ENCODE results near the gene DYNC2I2.

DYNC2I2 gene

DNA sequence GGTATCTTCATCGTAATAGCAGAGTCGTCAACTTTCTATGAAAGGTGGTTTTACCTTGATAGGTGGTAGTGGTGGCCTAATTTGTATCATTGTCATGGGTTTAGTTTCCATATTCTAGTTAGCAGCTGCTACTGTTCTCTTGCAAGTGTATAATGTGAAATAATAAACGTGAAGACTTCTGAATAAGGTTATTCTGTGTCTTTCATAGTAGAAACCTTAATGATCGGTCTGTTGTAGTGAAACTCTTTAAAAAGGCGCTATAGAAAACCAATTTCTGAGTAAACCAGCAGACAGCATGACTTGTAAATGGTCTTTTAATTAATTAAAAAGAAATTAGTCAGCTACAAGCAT, 34.0 kb upstream of the DYNC2I2 start:
- Histone ChIP-seq H3K4me3 (ENCODE audit: control insufficient read depth in 1 of 7, extremely low read depth in 1 of 7, insufficient read depth in 4 of 7, low read depth in 2 of 7, low read length in 6 of 7) (peak overlapping the region; percentile 65 to 100 (median 85)), H3K27me3 (replicated peaks in 2 of 5; ENCODE audit: control insufficient read depth in 4 of 5, insufficient read depth in 5 of 5, low read length in 4 of 5) (no peaks in the 10 kb centered on the region), H3K36me3 (ENCODE audit: control insufficient read depth in 4 of 4, insufficient read depth in 4 of 4, low read length in 3 of 4) (peaks cover 10 to 35% (median 24%) of the 10 kb centered on the region in 4 experiments), H3K27ac (ENCODE audit: insufficient read depth in 1 of 2, low read depth in 1 of 2, low read length in 2 of 2, poor library complexity in 1 of 2, severe bottlenecking in 2 of 2) (peak overlapping the region; percentile 59 to 88), H3K4me1 (ENCODE audit: control extremely low read depth in 1 of 4, control insufficient read depth in 4 of 4, insufficient read depth in 4 of 4, low read length in 3 of 4) (peaks cover 14 to 45% (median 41%) of the 10 kb centered on the region in 4 experiments), H3K9me3 (ENCODE audit: control extremely low read depth in 1 of 5, control insufficient read depth in 4 of 5, insufficient read depth in 2 of 5, low read depth in 1 of 5, low read length in 4 of 5) (no peaks in the 10 kb centered on the region)
- WGBS (ENCODE audit: insufficient coverage): 33% methylated on average over 3 of the region's 5 CpGs
- ChIA-PET POLR2A (no interaction called here), CTCF (interaction anchor here (0.8 to 2.2 kb wide), 4 partner anchors 10 to 80 kb away, joined by 3 to 10 read pairs (median 4); partner anchors contain the start of gene PKN3)
- DNase-seq: no peak

DNA sequence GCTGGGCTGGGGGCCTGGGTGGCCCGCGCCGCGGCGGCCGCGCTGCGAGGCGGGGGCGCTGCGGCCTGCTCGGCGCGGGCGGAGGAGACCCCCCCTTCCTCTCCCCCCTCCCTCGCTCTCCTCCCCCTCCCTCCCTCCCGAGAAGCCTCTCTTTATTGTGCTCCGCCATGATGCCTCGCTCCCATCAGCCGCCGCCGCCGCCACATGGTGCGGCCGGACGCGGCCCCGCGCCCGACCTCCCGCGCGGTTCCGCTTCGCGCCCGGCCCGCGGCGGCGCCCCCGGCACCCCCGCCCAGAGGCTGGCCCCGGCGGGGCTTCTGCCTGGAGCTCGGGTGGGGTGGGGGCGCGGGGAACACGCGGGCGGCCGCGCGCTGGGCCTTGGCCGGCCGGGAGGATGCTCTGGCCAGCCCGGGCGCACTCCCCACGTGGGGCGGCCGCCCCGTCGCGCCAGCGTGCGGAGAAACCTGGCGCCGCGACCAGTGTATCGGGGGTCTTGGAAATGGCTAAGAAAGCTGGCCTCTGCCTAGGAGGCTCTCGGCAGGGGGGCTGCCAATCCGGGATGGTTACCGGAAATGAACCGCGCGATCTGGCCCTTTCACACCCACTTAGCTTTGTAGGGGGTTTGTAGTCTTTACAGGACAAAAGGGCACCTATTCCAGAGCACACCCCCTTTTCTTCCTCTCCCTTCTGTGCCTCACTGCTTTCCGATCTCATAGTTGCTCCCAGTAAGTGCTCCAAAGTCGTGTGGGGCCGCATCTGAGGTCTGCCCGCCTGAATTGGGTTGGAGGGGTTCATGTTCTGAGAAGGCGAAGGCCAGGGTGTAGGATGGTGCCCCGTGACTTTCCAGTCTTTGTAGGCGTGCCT, 33.4 kb upstream of the DYNC2I2 start:
- 0% methylated on average over 45 of the region's 83 CpGs for WGBS (ENCODE audit: insufficient coverage)
- Histone ChIP-seq H3K4me1 (ENCODE audit: control extremely low read depth in 1 of 4, control insufficient read depth in 4 of 4, insufficient read depth in 4 of 4, low read length in 3 of 4) (peaks cover 16 to 51% (median 47%) of the 10 kb centered on the region in 4 experiments), H3K36me3 (ENCODE audit: control insufficient read depth in 4 of 4, insufficient read depth in 4 of 4, low read length in 3 of 4) (peaks cover 8 to 33% (median 23%) of the 10 kb centered on the region in 4 experiments), H3K27me3 (replicated peaks in 2 of 5; ENCODE audit: control insufficient read depth in 4 of 5, insufficient read depth in 5 of 5, low read length in 4 of 5) (no peaks in the 10 kb centered on the region), H3K9me3 (ENCODE audit: control extremely low read depth in 1 of 5, control insufficient read depth in 4 of 5, insufficient read depth in 2 of 5, low read depth in 1 of 5, low read length in 4 of 5) (no peaks in the 10 kb centered on the region), H3K4me3 (ENCODE audit: control insufficient read depth in 1 of 7, extremely low read depth in 1 of 7, insufficient read depth in 4 of 7, low read depth in 2 of 7, low read length in 6 of 7) (peak overlapping the region; percentile 65 to 100 (median 85)), H3K27ac (ENCODE audit: insufficient read depth in 1 of 2, low read depth in 1 of 2, low read length in 2 of 2, poor library complexity in 1 of 2, severe bottlenecking in 2 of 2) (peak overlapping the region; percentile 59 to 88)
- ChIA-PET POLR2A (no interaction called here), CTCF (interaction anchor here (0.8 to 1.2 kb wide), 3 partner anchors 12 to 20 kb away, joined by 3 to 4 read pairs (median 3); partner anchors contain the start of gene PKN3)
- peak; percentile 61 to 79 (median 75) for DNase-seq

DNA sequence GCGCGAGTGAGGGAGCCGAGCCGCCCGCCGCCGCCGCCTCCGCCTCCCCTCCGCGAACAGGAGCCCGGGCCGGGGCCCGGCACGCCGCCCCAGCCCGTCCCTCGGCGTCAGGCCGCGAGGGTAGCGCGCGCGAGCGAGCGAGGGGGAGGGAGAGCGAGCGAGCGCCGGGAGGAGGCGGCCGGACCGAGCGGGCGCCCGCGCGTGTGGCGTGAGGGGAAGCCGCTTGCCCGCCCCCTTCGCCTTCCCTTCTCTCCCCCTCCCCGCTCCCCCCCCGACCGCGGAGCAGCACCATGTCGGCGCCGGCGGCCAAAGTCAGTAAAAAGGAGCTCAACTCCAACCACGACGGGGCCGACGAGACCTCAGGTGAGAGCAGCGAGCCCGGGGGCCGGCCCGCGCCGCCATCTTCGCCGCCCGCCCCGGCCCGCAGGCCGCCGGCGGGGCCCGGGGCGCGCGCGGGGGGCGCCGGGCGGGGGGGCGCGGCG, 32.7 kb upstream of the DYNC2I2 start:
- Histone ChIP-seq H3K9me3 (ENCODE audit: control extremely low read depth in 1 of 5, control insufficient read depth in 4 of 5, insufficient read depth in 2 of 5, low read depth in 1 of 5, low read length in 4 of 5) (no peaks in the 10 kb centered on the region), H3K4me1 (ENCODE audit: control extremely low read depth in 1 of 4, control insufficient read depth in 4 of 4, insufficient read depth in 4 of 4, low read length in 3 of 4) (peaks cover 21 to 58% (median 54%) of the 10 kb centered on the region in 4 experiments), H3K4me3 (ENCODE audit: control insufficient read depth in 1 of 7, extremely low read depth in 1 of 7, insufficient read depth in 4 of 7, low read depth in 2 of 7, low read length in 6 of 7) (peak overlapping the region; percentile 57 to 90 (median 69)), H3K27me3 (replicated peaks in 2 of 5; ENCODE audit: control insufficient read depth in 4 of 5, insufficient read depth in 5 of 5, low read length in 4 of 5) (no peaks in the 10 kb centered on the region), H3K36me3 (ENCODE audit: control insufficient read depth in 4 of 4, insufficient read depth in 4 of 4, low read length in 3 of 4) (peaks cover 8 to 31% (median 20%) of the 10 kb centered on the region in 4 experiments), H3K27ac (ENCODE audit: insufficient read depth in 1 of 2, low read depth in 1 of 2, low read length in 2 of 2, poor library complexity in 1 of 2, severe bottlenecking in 2 of 2) (peak overlapping the region; percentile 33 to 79)
- DNase-seq: peak; percentile 50 to 77 (median 64)
- ChIA-PET CTCF (interaction anchor here (1.0 kb wide), 1 partner anchor 17 kb away, joined by 3 read pairs; no protein-coding TSS in a partner anchor), POLR2A (no interaction called here)
- WGBS (ENCODE audit: insufficient coverage): 0% methylated on average over 35 of the region's 80 CpGs

DNA sequence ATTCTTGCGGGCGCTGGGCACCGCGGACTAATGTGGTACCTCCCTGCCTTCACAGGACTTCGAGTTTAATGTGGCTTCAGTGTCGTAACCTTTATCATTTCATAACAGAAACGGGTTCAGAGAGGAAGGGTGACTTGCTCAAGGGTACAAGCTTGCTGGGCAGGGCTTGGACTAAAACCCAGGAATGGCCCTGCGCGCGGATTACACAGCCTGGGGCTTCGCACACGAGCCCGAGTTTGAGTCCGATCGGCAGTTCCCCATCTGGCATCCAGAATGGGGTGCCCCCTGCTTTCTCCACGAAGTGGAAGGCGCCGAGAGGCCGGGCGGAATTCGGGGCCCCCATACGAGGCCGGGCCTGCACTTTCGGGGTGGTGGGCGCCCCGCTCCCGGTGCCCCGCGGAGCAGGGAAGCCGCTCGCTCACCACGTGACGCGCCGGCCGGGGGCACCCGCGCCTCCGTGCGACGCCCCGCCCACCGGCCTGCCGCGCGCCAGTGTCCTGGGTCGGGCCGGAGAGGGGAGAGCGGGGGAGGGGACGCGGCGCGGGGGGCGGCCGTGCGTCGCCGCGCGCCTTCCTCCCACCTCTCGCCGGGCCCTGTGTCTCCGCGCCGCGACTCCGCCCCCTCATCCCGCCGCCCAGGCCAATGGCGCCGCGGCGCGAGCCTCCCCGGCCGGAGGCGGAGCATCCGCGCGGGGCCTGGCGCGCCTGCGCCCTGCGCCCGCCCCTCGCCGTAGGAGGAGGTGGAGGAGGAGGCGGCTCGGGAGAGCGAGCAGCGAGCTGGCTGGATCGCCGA, 32.0 kb upstream of the DYNC2I2 start, which contains the start of gene SET:
Gene SET, plus strand, starts transcription at position 722 of the 792 bp plus-strand sequence. CDS start 361 bp downstream, outside the sequence.
- POLR2A ChIA-PET: interaction anchor here (0.6 kb wide), 2 partner anchors 13 to 1722 kb away, joined by 3 read pairs; partner anchors contain the start of gene PKN3
- Histone ChIP-seq H3K4me3 (ENCODE audit: control insufficient read depth in 1 of 7, extremely low read depth in 1 of 7, insufficient read depth in 4 of 7, low read depth in 2 of 7, low read length in 6 of 7) (peak within 1 kb of the TSS; percentile 69 to 100 (median 85)), H3K4me1 (ENCODE audit: control extremely low read depth in 1 of 4, control insufficient read depth in 4 of 4, insufficient read depth in 4 of 4, low read length in 3 of 4) (peaks cover 21 to 62% (median 56%) of the 10 kb centered on the region in 4 experiments), H3K9me3 (ENCODE audit: control extremely low read depth in 1 of 5, control insufficient read depth in 4 of 5, insufficient read depth in 2 of 5, low read depth in 1 of 5, low read length in 4 of 5) (no peaks in the 10 kb centered on the region), H3K36me3 (ENCODE audit: control insufficient read depth in 4 of 4, insufficient read depth in 4 of 4, low read length in 3 of 4) (peaks cover 8 to 26% (median 15%) of the 10 kb centered on the region in 4 experiments), H3K27ac (ENCODE audit: insufficient read depth in 1 of 2, low read depth in 1 of 2, low read length in 2 of 2, poor library complexity in 1 of 2, severe bottlenecking in 2 of 2) (peak within 1 kb of the TSS; percentile 69 to 89), H3K27me3 (replicated peaks in 2 of 5; ENCODE audit: control insufficient read depth in 4 of 5, insufficient read depth in 5 of 5, low read length in 4 of 5) (no peaks in the 10 kb centered on the region)
- peak; percentile 91 to 96 (median 96) for DNase-seq
- under 1% methylated on average over 51 of the region's 93 CpGs for WGBS (ENCODE audit: insufficient coverage)
- CTCF ChIA-PET: interaction anchor here (1.4 kb wide), 1 partner anchor 9 kb away, joined by 3 read pairs; no protein-coding TSS in a partner anchor

DNA sequence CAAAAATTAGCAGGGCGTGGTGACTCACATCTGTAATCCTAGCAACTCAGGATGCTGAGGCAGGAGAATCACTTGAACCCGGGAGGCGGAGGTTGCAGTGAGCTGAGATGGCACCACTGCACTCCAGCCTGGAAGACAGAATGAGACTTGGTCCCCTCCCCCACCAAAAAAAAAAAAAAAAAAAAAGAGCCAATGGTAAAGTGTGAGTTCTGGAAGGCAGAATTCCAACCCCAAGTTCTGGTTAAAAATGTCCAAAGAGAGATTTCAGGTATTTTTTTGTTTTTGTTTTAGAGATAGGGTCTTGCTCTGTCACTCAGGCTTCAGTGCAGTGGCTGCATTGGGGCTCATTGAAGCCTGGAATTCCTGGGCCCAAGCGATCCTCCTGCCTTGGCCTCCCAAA, 30.8 kb upstream of the DYNC2I2 start:
- ChIA-PET POLR2A (interaction anchor here (1.2 kb wide), 1 partner anchor 10 kb away, joined by 3 read pairs; no protein-coding TSS in a partner anchor), CTCF (interaction anchor here (1.4 kb wide), 1 partner anchor 10 kb away, joined by 3 read pairs; no protein-coding TSS in a partner anchor)
- Histone ChIP-seq H3K4me1 (ENCODE audit: control extremely low read depth in 1 of 4, control insufficient read depth in 4 of 4, insufficient read depth in 4 of 4, low read length in 3 of 4) (peaks cover 25 to 68% (median 62%) of the 10 kb centered on the region in 4 experiments), H3K4me3 (ENCODE audit: control insufficient read depth in 1 of 7, extremely low read depth in 1 of 7, insufficient read depth in 4 of 7, low read depth in 2 of 7, low read length in 6 of 7) (no peak overlapping the region), H3K9me3 (ENCODE audit: control extremely low read depth in 1 of 5, control insufficient read depth in 4 of 5, insufficient read depth in 2 of 5, low read depth in 1 of 5, low read length in 4 of 5) (no peaks in the 10 kb centered on the region), H3K27ac (ENCODE audit: insufficient read depth in 1 of 2, low read depth in 1 of 2, low read length in 2 of 2, poor library complexity in 1 of 2, severe bottlenecking in 2 of 2) (no peak overlapping the region), H3K27me3 (replicated peaks in 2 of 5; ENCODE audit: control insufficient read depth in 4 of 5, insufficient read depth in 5 of 5, low read length in 4 of 5) (no peaks in the 10 kb centered on the region), H3K36me3 (ENCODE audit: control insufficient read depth in 4 of 4, insufficient read depth in 4 of 4, low read length in 3 of 4) (peaks cover 0 to 15% (median 7%) of the 10 kb centered on the region in 4 experiments)
- no peak for DNase-seq
- WGBS (ENCODE audit: insufficient coverage): 100% methylated on average over 1 of the region's 4 CpGs

DNA sequence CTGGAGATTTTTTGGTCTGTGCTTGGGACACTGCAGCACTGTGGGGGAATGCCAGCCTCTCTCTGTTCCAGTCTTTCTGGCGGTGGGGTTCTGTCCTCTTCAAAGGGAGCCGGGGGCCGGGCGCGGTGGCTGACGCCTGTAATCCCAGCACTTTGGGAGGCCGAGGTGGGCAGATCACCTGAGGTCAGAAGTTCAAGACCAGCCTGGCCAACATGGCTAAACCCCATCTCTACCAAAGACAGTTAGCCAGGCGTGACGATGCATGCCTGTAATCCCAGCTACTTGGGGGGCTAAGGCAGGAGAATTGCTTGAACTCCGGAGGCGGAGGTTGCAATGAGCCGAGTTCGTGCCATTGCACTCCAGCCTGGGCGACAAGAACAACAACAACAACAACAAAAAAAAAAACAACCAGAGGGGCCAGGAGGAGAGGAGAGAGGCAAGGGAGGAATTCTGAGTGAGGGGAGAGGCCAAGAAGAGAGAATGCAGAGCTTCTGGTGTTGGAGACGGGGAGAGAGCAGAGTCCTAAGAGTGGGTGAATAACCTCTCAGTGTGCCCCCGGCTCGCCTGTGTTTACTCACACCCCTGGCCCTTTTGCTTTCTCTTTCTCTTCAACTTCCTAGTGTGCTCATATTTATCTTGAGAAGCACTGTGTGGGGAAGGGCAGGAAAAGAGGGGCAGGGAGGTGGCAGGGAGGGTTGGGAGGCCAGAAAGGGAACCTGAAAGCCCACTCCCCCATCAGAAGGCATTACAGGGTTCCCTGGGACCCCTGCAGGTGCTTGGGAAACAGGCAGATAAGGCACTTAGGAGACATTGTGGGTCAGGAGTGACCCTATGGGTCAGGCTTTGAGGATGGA, 29.2 kb upstream of the DYNC2I2 start:
- Histone ChIP-seq H3K9me3 (ENCODE audit: control extremely low read depth in 1 of 5, control insufficient read depth in 4 of 5, insufficient read depth in 2 of 5, low read depth in 1 of 5, low read length in 4 of 5) (no peaks in the 10 kb centered on the region), H3K36me3 (ENCODE audit: control insufficient read depth in 4 of 4, insufficient read depth in 4 of 4, low read length in 3 of 4) (no peaks in the 10 kb centered on the region), H3K27me3 (replicated peaks in 2 of 5; ENCODE audit: control insufficient read depth in 4 of 5, insufficient read depth in 5 of 5, low read length in 4 of 5) (no peaks in the 10 kb centered on the region), H3K4me3 (ENCODE audit: control insufficient read depth in 1 of 7, extremely low read depth in 1 of 7, insufficient read depth in 4 of 7, low read depth in 2 of 7, low read length in 6 of 7) (peak overlapping the region; percentile 33 to 94 (median 89)), H3K27ac (ENCODE audit: insufficient read depth in 1 of 2, low read depth in 1 of 2, low read length in 2 of 2, poor library complexity in 1 of 2, severe bottlenecking in 2 of 2) (peak overlapping the region; percentile 64 to 90), H3K4me1 (ENCODE audit: control extremely low read depth in 1 of 4, control insufficient read depth in 4 of 4, insufficient read depth in 4 of 4, low read length in 3 of 4) (peaks cover 18 to 57% (median 54%) of the 10 kb centered on the region in 4 experiments)
- DNase-seq: peak; percentile 60 to 82 (median 73)
- 64% methylated on average over 9 of the region's 17 CpGs for WGBS (ENCODE audit: insufficient coverage)
- ChIA-PET CTCF (interaction anchor here (1.0 to 1.1 kb wide), 2 partner anchors 15 to 23 kb away, joined by 3 to 7 read pairs; no protein-coding TSS in a partner anchor), POLR2A (interaction anchor here (1.2 kb wide), 1 partner anchor 11 kb away, joined by 3 read pairs; no protein-coding TSS in a partner anchor)

Measured in common myeloid progenitor, CD34-positive (primary cell).